Endodermal cell (in vitro differentiated cells): ENCODE data around the gene USP1. TPM values are rescaled to one million over a fixed set of nuclear protein-coding genes. Genes with fewer than 3 reads are reported as not detected.

Source experiments
- DNase-seq: peaks from one replicate; pipeline ENCODE4 v3.0.0-alpha.2; 2017
- H3K27ac ChIP-seq: 2 replicates; pipeline ENCODE4 v1.5.1; 2013; ENCODE audit warnings: mild to moderate bottlenecking, low read depth, low read length, moderate library complexity
- H3K27me3 ChIP-seq: 2 replicates; pipeline ENCODE4 v1.6.1; 2013; ENCODE audit warnings: mild to moderate bottlenecking, low read length, moderate library complexity; ENCODE audit not compliant: insufficient read depth, control insufficient read depth, poor library complexity, severe bottlenecking
- H3K36me3 ChIP-seq: 2 replicates; pipeline ENCODE4 v1.7.0; 2013; ENCODE audit warnings: mild to moderate bottlenecking, low read length, moderate library complexity; ENCODE audit not compliant: control insufficient read depth, insufficient read depth
- H3K4me1 ChIP-seq: one replicate; pipeline ENCODE4 v1.7.0; 2013; ENCODE audit warnings: low read length; ENCODE audit not compliant: control insufficient read depth, insufficient read depth
- H3K4me3 ChIP-seq: 2 replicates; pipeline ENCODE4 v1.5.1; 2013; ENCODE audit warnings: mild to moderate bottlenecking, low read length, moderate library complexity
- H3K9ac ChIP-seq: 2 replicates; pipeline ENCODE4 v1.6.1; 2013; ENCODE audit warnings: mild to moderate bottlenecking, low read length, moderate library complexity; ENCODE audit not compliant: poor library complexity, severe bottlenecking; ENCODE audit errors: extremely low read depth
- H3K9me3 ChIP-seq: 2 replicates; pipeline ENCODE4 v1.6.1; 2013; ENCODE audit warnings: mild to moderate bottlenecking, low read length, moderate library complexity; ENCODE audit not compliant: control insufficient read depth
- H3K27ac Mint-ChIP-seq: 2 replicates; pipeline ENCODE4 v1.8.0; 2020; ENCODE audit warnings: mixed read lengths
- H3K27me3 Mint-ChIP-seq: 2 replicates; pipeline ENCODE4 v1.8.0; 2021; ENCODE audit warnings: mild to moderate bottlenecking, mixed read lengths; ENCODE audit not compliant: insufficient read depth
- H3K36me3 Mint-ChIP-seq: 2 replicates; pipeline ENCODE4 v1.8.0; 2020; ENCODE audit warnings: low read depth, mixed read lengths
- H3K4me1 Mint-ChIP-seq: 2 replicates; pipeline ENCODE4 v1.8.0; 2020; ENCODE audit warnings: mixed read lengths
- H3K4me3 Mint-ChIP-seq: 2 replicates; pipeline ENCODE4 v1.8.0; 2020; ENCODE audit warnings: mild to moderate bottlenecking, moderate library complexity, mixed read lengths
- H3K9me3 Mint-ChIP-seq: 2 replicates; pipeline ENCODE4 v1.8.0; 2020; ENCODE audit warnings: mild to moderate bottlenecking, mixed read lengths
- CTCF ChIP-seq: fragments of 200-600 bp; sonication (generic); conservative IDR thresholded peaks from 2 replicates; pipeline ENCODE4 v1.5.0; 2021; ENCODE audit warnings: antibody characterized with exemption, mild to moderate bottlenecking
- WGBS, 2 experiments: methylation state at CpG; one replicate each; pipeline versions ENCODE4 v1.1.5 to v1.1.7; 2013; ENCODE audit warnings: missing lambda C conversion rate in 2 of 2, mixed read lengths in 1 of 2; ENCODE audit not compliant: insufficient coverage in 1 of 2, insufficient read length in 1 of 2; 5-methylcytosine and 5-hydroxymethylcytosine counted together
- total RNA-seq, 2 donors: library from RNA; stranded (reverse); fragmentation: NEBNext Ultra II Directional in 1 of 2; extraction: Animal tissue kit (Norgen Biotek cat#: 25700) in 1 of 2; gene quantifications; 2 replicates in 1 of 2; 3 replicates in 1 of 2; pipeline ENCODE4 v1.2.1, GENCODE V29; 2021

Gene USP1
- total RNA-seq, 2 donors from 2014 or later = 42.5 to 55.8 TPM

GRCh38 chr1:62435231-62436038 is 1.4 kb upstream of the USP1 start:
- H3K4me3 ChIP-seq = peak overlapping the region; percentile 96
- peak overlapping the region; percentile 78 for H3K4me3 Mint-ChIP-seq
- peaks cover 2% of the 10 kb centered on the region for H3K36me3 ChIP-seq
- 56 to 69% methylated on average over 28 to 31 of the region's 31 CpGs for WGBS, 2 experiments
- peaks cover 8% of the 10 kb centered on the region for H3K4me1 Mint-ChIP-seq
- H3K4me1 ChIP-seq = no peaks in the 10 kb centered on the region
- peak overlapping the region; percentile 98 for H3K9ac ChIP-seq
- H3K27me3 ChIP-seq = no peaks in the 10 kb centered on the region
- TF ChIP-seq CTCF = no peak
- peak; percentile 56 for DNase-seq
- H3K9me3 Mint-ChIP-seq = no peaks in the 10 kb centered on the region
- peaks cover 8% of the 10 kb centered on the region for H3K27me3 Mint-ChIP-seq
- peak overlapping the region; percentile 99 for H3K27ac Mint-ChIP-seq
- H3K36me3 Mint-ChIP-seq = no peaks in the 10 kb centered on the region
- H3K27ac ChIP-seq = peak overlapping the region; percentile 100
- no peaks in the 10 kb centered on the region for H3K9me3 ChIP-seq

- WGBS, 2 experiments = 0 to 1% methylated on average over 18 to 45 of the region's 45 CpGs
Observed at GRCh38 chr1:62436039-62436465, 797 bp upstream of the USP1 start.

GRCh38 chr1:62437273-62437940 is 558 bp downstream of the USP1 start:
- peak overlapping the region; percentile 100 for H3K27ac ChIP-seq
- Mint-ChIP-seq H3K27me3 (no peaks in the 10 kb centered on the region), H3K9me3 (no peaks in the 10 kb centered on the region), H3K4me1 (peaks cover 14% of the 10 kb centered on the region), H3K36me3 (peaks cover 18% of the 10 kb centered on the region), H3K4me3 (peak overlapping the region; percentile 78), H3K27ac (peak overlapping the region; percentile 53)
- no peaks in the 10 kb centered on the region for H3K27me3 ChIP-seq
- H3K4me3 ChIP-seq = peak overlapping the region; percentile 99
- H3K9ac ChIP-seq = peak overlapping the region; percentile 96
- TF ChIP-seq CTCF = no peak
- no peaks in the 10 kb centered on the region for H3K9me3 ChIP-seq
- peaks cover 21% of the 10 kb centered on the region for H3K36me3 ChIP-seq
- H3K4me1 ChIP-seq = no peaks in the 10 kb centered on the region
- 0% methylated on average over 17 to 68 of the region's 68 CpGs for WGBS, 2 experiments
- no peak for DNase-seq

More at GRCh38 chr1:62436039-62436465, 797 bp upstream of the USP1 start:
- no peak for TF ChIP-seq CTCF
- peaks cover 6% of the 10 kb centered on the region for H3K36me3 Mint-ChIP-seq
- Histone ChIP-seq H3K4me3 (peak overlapping the region; percentile 96), H3K9ac (peak overlapping the region; percentile 98), H3K27me3 (no peaks in the 10 kb centered on the region), H3K9me3 (no peaks in the 10 kb centered on the region), H3K27ac (peak overlapping the region; percentile 100), H3K36me3 (peaks cover 8% of the 10 kb centered on the region), H3K4me1 (no peaks in the 10 kb centered on the region)
- peak overlapping the region; percentile 99 for H3K27ac Mint-ChIP-seq
- H3K27me3 Mint-ChIP-seq = peaks cover 6% of the 10 kb centered on the region
- peak overlapping the region; percentile 78 for H3K4me3 Mint-ChIP-seq
- no peaks in the 10 kb centered on the region for H3K9me3 Mint-ChIP-seq
- peaks cover 14% of the 10 kb centered on the region for H3K4me1 Mint-ChIP-seq
- peak; percentile 99 for DNase-seq
